Liver (tissue), 3 donors: ENCODE measurements around the gene EMP1.

Experiments used
- CTCF ChIP-seq: fragments of 150-350 bp; IDR thresholded peaks from 2 replicates; pipeline ENCODE4 v1.5.1; 2017; ENCODE audit warnings: improper control_type of control experiment, low read depth, low read length; ENCODE audit not compliant: missing input control
- FOXA1 ChIP-seq: IDR thresholded peaks from 2 replicates; pipeline ENCODE4 v1.6.1; 2016; ENCODE audit warnings: antibody characterized with exemption
- GABPA ChIP-seq, 2 donors: IDR thresholded peaks in 1 of 2; conservative IDR thresholded peaks in 1 of 2; 2 replicates each; pipeline ENCODE4 v1.6.1; 2016; ENCODE audit warnings: antibody characterized with exemption in 2 of 2, mild to moderate bottlenecking in 1 of 2, moderate library complexity in 1 of 2
- REST ChIP-seq: IDR thresholded peaks from 2 replicates; pipeline ENCODE4 v1.6.1; 2016; ENCODE audit warnings: antibody characterized with exemption, mild to moderate bottlenecking
- SP1 ChIP-seq: IDR thresholded peaks from 2 replicates; pipeline ENCODE4 v1.6.1; 2018; ENCODE audit warnings: antibody characterized with exemption, mild to moderate bottlenecking
- ZBTB33 ChIP-seq: IDR thresholded peaks from 2 replicates; pipeline ENCODE4 v1.6.1; 2016; ENCODE audit warnings: antibody characterized with exemption
- donor health status: healthy.
- donor health status: healthy.

- TF ChIP-seq ZBTB33 (no peak), CTCF (no peak), FOXA1 (no peak), REST (no peak), SP1 (no peak), GABPA (IDR thresholded peaks at IDR 0.05 in 1 of 2, conservative IDR thresholded peaks at IDR 0.05 in 1 of 2) (no peak)
Observed at GRCh38 chr12:13162904-13163303, 33.6 kb upstream of the EMP1 start.
